NOMO-1 treated with DMSO at 0.1 percent for 48 hours (cell line): Measurements from ENCODE around the gene IGFLR1.
"Not testable (repeated sequence)": the region's sequence is repeated elsewhere in the genome, so short reads cannot be mapped to it uniquely, and the experiment has no call there.

Experiments used
- DNase-seq: peaks from one replicate; lab custom pipeline; 2025; ENCODE audit not compliant: unreplicated experiment; lab: John Stamatoyannopoulos, UW

Gene IGFLR1

DNA sequence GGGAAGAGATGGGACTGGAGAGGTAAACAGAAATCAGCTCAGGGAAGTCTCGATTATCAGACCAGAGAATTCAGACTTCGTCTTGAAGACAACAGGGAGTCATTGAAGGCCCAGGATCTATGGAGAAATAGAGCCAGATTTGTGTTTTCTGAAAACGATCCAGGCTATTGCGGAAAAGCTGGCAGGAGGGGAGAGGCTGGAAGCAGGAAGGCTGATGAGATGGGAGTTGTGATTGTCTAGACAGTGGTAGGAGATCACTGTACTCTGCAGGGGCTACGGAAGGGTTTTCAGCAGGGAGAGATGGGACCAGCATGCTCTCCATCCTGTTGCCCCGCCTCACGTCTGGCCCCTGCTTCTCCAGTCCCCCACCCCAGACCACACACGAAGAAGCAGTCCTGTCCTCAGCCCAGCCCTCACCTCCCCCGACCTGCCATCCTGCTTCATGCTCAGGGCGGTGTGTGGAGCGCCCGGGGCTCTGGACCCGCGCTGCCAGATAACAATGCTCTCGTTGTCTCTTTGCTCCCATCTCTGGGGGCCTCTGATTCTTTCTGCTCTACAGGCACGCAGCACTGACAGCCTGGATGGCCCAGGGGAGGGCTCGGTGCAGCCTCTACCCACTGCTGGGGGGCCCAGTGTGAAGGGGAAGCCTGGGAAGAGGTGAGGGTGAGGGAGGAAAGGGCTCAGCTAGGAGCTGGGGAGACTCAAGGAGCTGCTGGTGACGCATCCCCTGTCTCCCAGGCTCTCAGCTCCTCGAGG, 35.0 kb upstream of the IGFLR1 start:
- no peak for DNase-seq

- DNase-seq: no peak
These were observed 34.0 kb upstream of the IGFLR1 start for GRCh38 chr19:35776102-35776788.

DNA sequence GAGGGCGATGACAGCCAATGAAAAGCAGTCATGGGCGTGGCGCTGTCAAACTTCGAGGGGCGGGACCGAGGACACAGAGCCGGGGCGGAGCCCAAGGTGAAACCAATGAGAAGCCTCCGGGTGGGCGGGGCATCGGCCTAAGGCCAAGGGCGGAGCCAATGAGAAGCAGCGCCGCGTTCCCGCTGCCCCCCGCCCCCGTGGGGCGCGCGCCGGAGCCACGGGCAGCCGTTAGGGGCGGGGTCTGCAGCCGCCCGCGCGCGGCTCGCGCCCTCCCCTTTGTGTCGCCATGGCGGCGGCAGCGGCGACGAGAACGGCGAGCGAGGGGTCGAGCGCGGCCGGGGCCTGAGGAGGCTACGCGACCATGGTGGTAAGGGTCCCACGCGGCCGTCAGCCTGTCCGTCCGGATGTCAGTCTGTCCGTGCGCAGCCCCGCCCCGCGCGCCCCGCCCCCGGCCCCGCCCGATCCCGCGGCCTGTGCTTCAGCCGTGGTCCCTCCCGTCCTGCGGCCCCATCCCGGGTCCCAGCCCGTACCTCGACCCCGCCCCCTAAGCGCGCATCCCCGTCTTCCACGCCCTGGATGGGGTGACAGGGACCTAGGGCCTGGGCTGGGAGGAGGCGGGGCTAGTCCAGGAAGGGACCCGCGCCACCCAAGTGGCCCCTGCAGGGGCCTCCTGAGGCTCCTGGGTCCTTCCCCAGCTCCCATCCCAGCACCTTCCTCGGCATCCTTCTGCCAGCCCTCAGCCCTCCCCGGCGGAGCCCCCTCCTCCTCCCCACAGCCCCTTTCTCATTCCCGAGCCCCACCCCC, 33.2 kb upstream of the IGFLR1 start, which contains the start of gene ARHGAP33:
ARHGAP33 (plus strand) TSS at position 267 of the 804 bp plus-strand sequence; CDS start at position 362, 95 bp downstream.
- peak; percentile 98 for DNase-seq

- DNase-seq: no peak
These were observed 32.7 kb upstream of the IGFLR1 start for GRCh38 chr19:35775046-35775297.

DNA sequence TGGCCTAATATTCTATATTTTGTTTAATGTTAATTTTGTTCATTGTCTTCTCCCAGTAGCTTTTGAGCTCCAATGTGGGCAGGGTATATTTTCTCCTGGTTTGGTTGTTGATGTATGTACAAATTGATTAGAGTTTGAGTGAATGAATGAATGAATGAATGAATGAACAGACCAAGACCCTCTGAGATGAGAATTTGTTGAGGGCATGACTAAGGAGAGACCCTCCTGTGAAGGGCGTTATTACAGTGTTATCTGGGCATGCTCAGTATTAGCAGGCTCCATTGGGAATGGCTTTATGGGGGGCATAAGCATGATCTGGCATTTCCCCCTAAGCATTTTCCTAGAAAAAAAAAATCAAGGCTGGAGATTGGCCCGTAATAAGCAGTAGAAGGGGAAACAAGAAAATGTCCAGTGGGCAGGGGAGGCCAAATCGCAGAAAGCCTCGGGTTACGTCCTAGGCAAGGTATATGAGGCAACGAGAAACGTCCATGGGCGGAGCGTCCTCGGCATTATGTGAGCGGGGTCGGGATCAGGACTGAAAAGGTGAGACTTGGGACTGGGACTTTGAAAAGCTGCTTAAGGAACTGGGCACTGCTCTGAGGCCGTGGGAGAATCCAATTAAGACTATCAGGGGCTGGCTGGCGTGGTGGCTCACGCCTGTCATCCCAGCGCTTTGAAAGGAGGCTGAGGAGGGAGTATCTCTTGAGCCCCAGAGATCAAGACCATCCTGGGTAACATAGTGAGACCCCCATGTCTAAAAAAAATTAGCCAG, 32.2 kb upstream of the IGFLR1 start:
- DNase-seq: no peak

DNA sequence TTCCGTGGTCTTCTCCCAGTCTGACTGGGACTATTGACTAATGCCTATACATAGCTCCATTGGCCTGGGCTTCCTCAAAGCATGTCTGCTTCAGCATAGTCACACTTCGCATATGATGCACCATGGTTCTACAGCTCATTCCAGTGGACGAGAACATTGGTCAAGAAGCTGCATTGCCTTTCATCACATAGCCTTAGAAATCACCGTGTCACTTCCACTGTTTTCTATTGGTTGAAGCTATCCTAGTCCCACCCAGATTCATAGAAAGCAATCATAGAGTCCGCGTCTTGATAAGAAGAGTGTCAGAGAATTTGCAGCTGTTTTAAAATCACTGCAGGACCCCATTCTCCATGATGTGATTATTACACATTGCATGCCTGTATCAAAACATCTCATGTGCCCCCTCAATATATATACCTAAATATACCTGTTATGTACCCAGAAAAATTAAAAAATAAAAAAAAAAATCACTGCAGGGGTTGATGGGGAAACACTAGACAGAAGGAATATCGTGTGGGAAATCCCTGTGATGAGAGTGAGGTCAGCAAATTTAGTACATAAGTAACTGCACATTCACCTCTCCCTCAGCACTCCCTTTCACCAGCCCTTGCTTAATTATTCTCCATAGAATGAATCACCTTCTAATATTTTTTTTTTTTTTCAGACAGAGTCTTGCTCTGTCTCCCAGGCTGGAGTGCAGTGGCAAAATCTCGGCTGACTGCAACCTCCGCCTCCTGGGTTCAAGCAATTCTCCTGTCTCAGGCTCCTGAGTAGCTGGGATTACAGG, 31.0 kb upstream of the IGFLR1 start:
- no peak for DNase-seq

DNA sequence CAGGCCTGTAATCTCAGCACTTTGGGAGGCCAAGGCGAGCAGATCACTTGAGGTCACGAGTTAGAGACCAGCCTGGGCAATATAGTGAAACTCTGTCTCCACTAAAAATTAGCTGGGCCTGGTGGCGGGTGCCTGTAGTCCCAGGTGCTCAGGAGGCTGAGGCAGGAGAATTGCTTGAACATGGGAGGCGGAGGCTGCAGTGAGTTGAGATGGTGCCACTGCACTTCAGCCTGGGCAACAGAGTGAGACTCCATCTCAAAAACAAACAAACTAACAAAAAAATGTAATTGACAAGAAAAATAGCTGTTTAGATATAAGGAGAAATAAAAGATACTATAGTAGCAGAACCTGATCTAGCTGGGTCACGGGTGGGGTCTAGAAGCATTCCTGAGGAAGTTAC, 30.1 kb upstream of the IGFLR1 start:
- not testable (repeated sequence) for DNase-seq

DNA sequence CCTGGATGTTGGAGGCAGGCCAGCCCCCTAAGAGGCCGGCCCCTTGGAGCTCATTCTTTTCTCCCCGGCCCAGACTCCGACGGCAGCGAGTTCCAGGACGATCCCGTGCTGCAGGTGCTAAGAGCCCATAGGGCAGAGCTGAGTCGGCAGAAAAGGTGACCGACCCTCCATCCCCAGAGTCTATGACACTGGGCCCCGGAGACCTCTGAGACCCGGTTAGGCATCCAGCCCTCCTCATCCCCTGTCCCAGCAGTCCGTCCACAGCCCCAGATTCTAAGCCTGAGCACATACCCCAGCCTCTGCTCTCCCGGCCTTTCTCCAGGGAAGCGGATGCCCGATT, 25.8 kb upstream of the IGFLR1 start:
- DNase-seq: no peak

DNA sequence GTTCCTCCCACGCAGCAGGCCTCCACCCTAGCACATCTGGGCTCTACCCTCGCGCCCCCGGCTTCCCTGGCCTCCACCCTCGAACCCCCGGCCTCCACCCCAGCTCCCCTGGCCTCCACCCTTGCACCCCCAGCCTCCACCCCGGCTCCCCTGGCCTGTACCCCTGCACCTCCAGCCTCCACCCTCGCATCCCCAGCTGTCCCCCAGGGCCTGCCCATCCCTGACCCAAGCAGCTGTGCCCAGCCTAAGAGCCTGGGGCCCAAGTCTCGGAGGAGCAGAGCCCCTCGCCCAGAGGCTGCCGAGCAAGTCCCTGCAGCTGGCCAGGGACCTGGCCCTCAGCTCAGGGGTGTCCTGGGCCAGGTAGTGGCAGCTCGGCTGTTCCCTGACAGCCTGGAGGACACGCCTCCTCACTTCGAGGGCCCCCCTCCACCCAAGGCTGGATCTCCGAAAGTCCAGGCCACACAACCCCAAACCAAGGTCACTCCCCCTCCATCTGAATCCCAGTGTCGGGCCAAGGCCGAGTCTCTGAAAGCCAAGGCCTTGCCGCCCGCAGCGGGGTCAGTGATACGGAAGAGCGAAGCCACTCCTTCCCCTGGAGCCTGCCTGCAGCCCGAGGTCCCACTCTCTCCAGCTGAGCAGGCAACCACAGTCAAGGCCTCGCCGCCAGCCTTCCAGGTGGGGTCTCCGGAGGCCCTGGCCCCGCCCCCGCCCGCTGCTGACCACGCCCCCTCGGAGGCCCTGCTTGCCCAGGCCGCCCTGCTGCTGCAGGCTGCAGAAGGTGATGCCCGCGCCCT, 25.2 kb upstream of the IGFLR1 start:
- DNase-seq: no peak

GRCh38 chr19:35766571-35767104, 24.4 kb upstream of the IGFLR1 start:
- no peak for DNase-seq

DNA sequence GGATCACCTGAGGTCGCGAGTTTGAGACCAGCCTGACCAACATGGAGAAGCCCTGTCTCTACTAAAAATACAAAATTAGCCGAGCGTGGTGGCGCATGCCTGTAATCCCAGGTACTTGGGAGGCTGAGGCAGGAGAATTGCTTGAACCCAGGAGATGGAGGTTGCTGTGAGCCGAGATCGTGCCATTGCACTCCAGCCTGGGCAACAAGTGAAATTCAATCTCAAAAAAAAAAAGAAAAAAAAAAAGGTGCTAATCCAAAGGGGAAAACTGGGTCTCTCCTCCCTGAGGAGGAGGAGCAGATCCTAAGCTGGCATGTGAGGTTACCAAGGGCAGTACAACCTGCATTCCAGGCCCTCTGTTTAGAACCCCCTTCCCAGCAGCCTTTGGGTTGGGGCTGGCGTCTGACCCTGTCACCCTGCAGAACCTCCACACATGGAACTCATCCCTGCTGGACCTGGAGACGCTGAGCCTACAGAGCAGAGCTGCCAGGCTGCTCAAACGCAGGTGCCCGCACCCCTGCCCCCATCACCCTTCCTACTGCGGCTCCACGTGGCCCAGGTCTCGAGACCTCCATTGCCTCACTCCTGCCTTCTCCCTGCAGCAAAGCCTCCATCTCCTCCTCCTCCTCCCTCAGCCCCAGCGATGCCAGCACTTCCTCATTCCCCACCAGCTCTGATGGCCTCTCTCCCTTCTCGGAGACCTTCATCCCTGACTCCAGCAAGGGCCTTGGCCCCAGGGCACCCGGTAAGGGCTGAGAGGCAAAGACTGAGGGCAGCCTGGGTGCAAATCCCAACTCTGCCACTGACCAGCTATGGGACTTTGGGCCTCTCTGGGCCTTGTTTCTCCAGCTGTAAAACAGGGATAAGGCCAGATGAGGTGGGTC, 22.4 kb upstream of the IGFLR1 start:
- no peak for DNase-seq

DNA sequence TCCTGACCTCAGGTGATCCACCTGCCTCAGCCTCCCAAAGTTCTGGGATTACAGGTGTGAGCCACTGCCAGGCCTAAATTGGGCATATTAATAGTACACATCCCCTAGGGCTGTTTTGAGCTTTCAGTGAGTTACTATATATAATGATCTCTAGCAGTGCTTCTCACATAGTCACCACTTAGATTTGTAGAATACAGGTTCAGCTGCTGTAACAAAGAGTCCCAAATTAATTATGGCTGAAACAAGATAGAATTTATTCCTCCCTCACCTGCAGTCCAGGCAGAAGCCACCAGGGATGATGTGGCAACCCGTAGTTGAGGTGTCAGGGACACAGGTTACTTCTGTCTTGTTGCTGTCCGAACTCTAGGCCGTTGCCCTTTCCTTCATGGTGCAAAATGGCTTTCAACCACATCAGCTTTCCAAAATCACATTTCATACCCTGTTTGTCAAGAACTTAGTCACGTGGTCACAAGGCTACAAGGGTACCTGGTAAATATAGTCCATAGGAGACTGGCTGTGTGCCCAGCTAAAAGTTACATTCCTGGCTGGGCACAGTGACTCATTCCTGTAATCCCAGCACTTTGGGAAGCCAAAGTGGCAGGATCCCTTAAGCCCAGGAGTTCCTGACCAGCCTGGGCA, 18.6 kb upstream of the IGFLR1 start:
- DNase-seq: no peak

GRCh38 chr19:35759697-35760096, 17.4 kb upstream of the IGFLR1 start:
- no peak for DNase-seq

DNA sequence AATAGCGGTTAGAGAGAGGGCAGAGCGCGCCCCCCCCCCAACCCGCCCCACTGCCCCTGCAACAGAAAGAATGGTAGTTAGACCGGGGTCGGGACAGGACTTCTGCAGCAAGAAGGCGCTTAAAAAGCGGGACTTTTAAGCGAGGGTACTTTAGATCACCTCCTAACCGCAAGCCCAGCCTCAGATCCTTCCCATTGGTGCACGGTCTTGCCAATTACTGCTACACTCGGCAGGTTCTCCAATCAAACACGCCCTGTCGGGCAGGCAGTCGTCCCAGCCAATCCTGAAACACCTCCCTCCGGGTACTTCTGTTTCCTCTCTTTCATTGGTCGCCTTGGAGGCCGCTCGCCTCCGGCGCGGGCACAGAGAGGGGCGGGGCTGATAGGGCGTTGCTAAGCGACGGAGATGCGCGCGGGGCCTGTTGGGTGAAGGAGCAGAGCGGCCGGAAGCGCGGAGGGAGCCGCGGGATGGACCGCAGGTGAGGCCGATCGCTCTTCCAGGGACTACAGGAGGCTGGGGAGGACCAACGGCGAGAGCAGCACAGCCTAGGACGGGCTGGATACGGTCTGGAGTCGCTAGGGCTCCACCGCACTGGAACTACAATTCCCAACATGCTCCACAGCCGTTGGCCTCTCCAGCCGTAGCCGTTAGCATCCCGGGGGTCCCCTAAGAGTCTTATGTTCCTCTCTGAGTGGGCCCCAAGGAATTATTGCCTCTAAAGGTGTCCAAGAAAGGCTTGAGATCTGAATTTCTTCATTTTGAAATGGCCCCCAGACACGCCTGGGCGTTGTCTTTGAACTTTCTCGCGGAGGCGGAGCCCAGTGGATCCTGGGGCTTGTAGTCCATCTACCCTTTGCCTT, 15.7 kb upstream of the IGFLR1 start, which contains the start of gene PROSER3:
PROSER3 (plus strand) TSS at position 428 of the 860 bp plus-strand sequence; CDS start at position 468, 40 bp downstream.
- peak; percentile 99 for DNase-seq

DNA sequence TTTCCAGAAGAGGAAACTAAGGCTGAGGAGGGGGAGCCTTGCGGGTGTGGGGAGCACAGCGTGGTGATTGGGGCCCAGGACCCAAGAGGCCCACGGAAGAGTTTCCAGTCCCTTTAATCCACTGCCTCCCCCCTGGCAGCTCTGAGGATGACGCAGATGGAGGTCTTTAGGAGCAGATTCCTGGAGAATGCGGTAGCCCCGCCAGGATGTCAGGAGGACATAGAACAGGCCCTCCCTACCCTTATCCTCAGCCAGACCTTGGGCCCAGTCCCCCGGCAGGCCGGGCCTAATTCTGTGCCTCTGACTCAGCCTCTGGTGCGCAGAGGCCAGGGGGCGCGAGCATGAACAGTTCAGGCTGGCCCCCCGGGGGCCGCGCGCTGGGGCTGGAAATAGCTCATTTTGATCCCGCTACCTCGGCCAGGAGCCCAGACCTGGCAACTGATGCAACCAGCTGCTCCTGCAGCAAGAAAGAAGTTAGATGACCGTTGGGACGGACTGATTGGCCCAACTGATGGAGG, 15.0 kb upstream of the IGFLR1 start:
- no peak for DNase-seq

DNA sequence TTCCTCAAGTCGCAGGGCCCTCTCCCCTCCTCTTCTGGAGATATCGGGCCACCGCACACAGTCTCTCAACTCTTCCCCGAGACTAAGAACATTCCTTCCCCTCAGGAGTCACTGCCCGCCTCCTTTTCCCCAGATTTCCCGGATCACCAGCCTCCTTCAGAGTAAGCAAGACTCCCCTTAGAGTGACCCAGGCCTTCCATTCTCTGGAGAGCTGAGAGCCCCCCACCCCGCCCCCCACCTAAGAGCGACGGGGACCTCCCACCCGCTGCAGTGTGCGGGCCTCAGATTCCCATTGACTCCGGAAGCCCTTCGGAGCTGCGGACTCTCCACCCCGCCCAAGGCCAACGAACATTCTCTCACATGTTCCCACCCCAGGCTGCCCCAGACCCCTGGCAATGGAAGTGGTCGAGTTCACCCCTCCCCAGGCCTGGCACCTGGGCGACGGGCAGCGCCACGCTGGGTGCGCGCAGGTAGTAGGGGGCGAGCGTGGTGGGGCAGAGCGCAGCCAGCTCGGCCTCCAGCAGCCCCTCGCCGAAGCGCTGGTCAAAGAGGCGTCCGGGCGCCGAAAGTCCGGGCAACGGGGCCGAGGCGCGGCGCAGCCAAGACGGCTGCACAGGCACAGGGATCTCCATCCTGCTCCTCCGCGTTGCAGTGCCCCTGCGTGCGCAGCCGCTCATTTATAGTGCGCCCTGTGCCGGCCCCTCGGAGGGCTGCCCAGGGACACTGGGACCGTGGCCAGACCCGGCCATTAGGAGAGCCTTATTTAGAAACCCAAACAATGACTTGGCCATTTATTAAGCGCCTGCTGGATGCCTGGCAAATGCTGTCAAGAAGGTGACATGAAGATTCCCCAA, 14.4 kb upstream of the IGFLR1 start, which contains the start of gene HSPB6:
HSPB6 (minus strand) TSS at position 653 of the 854 bp plus-strand sequence; CDS start at position 632, 21 bp downstream.
- no peak for DNase-seq
